SIG-M5 (cell line): ENCODE data around the gene FCSK.
"Not testable (repeated sequence)": the region's sequence is repeated elsewhere in the genome, so short reads cannot be mapped to it uniquely, and the experiment has no call there.

Experiments used
- DNase-seq: peaks from one replicate; lab custom pipeline; 2025; lab: John Stamatoyannopoulos, UW

Gene FCSK

DNA sequence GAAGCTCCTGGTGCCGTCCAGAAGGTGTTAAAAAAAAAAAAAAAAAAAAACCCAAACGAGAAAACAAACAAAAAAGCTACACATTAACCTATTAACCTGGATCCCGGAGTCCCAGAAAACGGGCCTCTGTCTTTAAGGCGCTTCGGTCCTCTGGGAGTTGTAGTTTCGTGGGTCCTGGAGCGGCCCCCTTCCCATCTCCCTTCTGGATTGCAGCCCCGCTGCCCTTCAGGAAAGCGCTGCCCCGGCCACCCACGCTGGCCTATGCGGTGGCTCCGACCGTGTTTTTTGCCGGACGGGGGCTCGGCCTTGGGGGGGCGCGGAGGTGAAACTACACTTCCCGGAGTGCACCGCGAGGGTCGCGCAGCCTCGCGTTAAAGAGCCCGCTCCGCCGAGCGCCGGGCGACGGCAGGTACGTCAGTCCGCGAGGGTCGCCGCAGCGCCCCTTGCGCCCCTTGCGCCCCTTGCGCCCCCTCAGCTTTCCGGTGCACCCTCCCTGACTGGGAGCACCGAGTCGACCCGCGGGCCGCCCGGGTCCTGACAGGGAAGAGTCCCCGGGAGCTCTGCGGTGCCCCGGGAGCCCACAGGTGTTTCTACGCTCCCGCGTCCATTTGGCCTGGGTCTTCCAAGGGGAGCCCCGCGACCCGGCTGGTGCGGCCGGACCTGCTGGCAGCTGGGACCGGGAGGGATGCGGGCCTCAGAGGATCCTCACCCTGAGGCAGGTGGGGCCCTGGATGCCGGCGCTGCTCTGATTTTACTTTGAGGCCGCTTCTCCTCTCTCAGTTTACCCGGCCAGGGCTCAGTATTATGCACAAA lies at the start of gene FCSK:
Gene FCSK, plus strand, starts transcription at position 374 of the 813 bp plus-strand sequence. CDS start 8,596 bp downstream, outside the sequence.
- DNase-seq = no peak

DNA sequence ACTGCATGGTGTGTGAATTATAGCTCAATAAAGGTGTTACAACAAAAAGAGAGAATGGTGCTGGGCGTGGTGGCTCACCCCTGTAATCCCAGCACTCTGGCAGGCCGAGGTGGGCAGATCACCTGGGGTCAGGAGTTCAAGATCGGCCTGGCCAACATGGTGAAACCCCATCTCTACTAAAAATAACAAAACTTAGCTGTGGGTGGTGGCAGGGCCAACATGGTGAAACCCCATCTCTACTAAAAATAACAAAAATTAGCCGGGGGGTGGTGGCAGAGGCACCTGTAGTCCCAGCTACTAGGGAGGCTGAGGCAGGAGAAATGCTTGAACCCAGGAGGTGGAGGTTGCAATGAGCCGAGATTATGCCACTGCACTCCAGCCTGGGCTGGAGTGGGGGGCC lies 48.3 kb upstream of the FCSK start:
- not testable (repeated sequence) for DNase-seq

DNA sequence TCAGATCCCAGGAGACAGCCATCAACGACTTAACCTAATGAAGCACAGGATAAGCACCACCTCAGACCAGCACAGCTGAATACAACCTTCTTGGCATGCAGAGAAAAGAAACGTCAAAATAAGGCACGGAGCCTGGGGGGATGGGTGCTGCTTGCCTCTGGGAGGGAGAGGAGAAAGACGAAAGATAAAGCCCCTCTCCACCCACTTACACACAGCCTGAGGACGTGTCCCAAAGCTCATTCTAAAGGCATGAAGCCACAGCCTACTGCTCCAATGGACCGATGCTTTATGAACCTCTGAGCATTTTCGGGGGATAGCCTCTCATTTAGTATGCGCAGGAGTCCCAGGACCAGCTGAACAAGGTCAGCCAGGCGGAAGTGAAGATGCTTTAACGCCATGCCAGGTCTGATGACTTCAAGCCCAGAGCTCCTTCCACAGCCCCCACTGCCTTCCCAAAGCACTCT lies 46.6 kb upstream of the FCSK start:
- no peak for DNase-seq

DNA sequence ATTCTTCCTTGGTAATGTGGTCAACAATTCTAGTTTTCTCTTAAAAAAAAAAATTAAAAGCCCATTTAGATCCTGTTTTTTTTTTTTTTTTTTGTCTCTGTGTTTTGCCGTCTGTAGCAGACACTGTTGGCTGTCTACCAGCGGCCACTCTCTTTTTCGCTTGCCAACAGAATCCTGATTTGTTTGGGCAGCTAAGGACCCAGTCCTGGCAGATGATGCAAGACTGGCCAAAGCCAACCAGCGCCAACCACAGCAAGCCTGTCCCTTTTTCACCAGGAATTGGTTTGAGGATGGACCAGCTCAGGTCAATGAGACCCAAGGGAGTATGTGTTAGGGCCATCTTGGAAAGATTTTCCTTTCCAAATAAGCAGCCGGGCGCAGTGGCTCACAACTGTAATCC lies 43.7 kb upstream of the FCSK start:
- DNase-seq = no peak

DNA sequence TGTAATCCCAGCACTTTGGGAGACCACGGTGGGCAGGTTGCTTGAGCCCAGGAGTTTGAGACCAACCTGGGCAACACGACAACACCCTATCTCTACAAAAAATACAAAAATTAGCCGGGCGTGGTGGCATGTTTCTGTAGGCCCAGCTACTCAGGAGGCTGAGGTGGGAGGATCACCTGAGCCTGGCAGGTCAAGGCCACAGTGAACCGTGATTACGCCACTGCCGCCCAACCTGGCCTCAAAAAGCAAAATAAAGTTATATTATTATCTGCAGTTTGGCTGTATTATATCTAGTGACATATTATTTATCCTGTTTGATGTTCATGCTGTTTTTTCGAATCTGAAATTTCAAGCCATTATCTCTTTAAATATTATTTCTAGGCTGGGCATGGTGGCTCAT lies 42.0 kb upstream of the FCSK start:
- DNase-seq = no peak

DNA sequence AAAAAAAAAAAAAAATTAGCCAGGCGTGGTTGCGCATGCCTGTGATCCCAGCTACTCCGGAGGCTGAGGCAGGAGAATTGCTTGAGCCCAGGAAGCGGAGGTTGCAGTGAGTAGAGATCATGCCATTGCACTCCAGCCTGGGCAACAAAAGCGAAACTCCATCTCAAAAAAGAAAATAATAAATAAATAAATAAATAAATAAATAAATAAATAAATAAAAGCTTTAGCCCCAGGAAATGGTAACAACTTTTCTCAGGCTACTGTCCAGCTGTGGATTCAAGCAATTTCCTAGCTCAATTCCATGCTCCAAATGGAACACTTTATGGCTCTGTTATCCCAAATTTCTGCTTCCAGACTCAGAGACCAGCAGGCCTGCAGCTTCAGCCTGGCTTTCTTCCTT lies 40.8 kb upstream of the FCSK start:
- DNase-seq = not testable (repeated sequence)

DNA sequence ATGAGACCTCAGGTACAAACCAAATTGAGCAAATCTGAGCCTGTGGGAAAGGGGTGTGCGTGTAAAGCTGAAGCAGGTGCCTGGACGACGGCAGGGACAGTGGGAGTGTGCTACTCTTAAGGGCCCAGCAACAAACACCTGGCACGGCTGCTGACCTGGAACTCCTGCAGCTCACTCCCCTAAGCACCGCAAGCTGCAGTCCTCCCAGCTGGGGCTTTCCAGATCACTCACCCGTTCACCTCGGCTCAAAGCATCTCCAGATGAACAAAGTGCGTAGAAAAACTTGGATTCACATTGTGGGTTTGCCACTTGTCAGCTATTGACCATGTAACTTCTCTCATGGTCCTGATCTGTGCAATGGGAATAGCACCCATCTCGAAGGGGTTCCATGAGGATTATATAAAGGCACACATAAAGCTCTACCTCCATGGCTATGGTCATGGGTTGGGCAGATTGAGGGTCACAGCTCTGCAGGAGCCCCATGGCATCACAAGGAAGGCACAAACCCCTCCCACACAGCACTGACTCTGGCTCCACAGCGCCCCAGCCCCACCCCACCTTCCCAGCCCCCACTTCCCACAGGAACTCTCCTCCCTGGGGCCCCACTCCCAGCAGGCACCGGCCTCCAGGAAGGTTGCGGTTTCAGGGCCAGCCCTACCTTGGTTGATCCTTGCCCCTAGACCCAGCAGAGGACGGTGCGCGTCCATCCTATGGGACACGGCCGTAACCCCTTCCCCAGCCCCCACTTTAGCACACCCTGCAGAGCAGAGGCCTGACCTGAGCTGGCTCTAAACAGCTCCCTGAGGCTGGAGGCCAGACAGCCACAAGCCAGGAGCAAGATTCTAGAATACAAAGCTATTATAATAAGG lies 37.4 kb upstream of the FCSK start:
- no peak for DNase-seq

DNA sequence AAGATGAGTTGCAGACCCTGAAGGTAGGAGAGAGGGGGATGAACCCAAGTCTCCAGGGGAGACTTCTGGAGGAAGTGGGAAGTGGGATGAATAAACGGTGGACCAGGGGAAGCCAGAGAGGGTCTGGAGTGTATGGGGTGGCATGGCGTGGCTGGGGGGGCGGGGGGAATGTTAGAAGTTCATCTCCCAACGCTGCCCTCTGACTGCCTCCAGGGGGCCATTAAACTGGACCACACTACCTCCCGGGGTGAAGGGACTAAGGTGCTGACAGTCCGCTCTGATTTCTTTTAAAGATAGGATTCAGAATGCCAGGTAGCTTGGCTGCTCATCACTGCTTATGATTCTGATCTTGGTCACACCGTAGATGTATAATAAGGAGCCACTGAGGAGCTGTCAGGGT lies 36.7 kb upstream of the FCSK start:
- DNase-seq = no peak

DNA sequence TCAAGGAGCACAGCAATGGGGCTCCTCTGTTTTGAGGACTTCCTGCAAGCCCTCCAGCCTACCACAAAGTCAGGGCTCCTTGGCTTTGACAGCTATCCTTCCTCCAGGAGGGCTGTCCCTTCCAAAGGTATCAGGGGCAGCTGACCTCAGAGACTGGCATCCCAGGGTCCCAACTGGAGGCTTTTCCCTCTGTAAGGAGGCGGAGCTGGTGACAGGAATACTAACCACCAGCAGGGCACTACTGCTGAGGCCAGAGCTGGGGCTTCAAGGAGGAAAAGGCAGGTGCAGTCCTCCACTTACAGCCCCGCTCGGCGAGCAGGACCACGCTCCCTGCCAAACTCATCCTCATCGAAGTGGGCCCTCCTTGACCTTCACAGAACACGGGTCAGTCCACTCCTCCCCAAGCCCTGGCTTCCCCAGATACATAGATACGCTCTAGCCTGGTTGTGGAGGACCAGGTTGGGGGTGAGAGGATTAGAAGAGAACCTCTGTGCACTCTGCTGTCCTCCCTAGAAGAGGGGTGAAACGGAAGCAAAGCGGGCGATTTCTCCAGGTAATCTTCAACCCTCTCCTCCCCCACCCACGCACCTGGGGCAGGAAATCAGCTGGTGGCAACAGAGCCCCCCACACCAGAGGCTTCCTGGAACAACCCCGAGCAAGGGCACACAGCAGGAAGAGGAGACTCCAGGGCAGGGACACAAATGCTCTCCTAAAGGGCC lies 36.0 kb upstream of the FCSK start:
- DNase-seq = no peak

DNA sequence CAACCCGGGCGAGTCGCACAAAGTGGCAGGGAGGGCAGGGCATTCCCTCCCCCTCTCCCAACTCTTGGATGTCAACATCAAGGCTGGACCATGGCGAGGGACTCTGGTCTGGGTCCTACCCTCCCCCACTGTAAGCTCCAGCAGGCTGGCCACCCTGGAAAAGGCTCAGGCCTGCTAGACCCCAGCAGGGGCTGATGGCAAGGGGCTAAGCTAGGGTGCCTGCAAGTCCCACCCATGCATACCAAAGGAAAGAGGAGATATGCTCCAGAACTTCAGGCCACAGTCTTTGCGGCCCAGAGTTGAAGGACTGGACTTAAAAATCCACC lies 35.4 kb upstream of the FCSK start:
- DNase-seq = no peak

DNA sequence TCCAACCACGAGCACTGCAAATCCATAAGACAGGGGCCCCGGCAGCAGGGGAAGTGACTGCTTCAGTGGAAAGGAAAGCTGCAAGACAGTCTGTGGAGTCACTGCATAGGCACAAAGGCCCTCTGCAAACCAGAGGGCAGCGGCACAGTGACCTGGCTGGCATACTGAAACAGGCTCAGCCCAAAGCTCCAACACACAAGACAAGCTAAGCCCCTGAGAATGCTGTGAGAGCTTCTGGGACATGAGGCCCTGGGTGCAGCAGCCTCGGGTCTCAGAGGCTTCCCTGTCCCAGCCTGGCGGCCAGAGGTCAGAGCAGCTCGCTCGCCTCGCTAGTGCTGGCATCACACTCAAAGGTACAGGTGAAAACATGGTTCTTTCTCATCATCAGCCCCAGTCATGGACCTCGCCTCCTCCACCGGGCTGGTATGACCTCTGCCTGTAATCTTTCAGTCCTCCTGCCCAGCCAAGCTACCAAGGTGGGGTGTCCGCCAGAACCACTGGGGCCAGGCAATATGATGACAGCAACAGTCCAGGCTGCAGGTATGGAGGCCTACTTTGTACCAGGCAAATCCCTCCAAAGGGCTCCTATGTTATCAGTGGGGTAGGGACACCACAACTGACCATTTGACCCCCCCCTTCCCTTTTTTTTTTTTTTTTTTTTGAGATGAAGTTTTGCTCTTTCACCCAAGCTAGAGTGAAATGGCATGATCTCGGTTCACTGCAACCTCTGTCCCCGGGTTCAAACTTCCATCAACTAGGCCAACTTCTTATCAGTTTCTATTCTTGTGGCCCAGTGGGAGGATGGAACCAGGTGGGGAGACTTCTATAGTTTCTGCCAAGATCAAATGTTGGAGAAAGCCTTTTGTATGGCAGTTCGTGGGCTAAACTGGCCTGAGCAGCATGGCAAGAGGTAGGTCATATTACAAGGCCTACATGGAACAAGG lies 34.7 kb upstream of the FCSK start:
- DNase-seq = no peak

DNA sequence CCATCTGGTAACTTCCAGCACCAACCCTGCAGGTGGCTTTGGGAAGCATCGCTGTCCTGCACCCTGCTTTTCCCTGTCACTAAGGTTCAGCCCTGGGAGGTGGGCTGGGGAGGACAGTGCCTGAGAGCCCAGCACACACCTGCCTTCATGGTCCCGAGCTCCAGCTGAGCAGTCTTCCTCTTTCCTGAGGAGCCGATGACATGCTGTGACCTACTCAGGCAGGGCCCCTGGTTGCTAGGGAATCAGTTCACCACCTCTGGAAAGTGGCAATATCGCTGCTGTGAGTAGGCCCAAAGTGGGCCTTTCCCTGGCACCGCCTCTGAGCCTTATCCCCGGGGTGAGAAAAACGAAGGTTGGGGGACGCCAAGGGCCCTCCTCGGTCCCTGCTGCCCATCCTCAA lies 33.4 kb upstream of the FCSK start:
- no peak for DNase-seq

DNA sequence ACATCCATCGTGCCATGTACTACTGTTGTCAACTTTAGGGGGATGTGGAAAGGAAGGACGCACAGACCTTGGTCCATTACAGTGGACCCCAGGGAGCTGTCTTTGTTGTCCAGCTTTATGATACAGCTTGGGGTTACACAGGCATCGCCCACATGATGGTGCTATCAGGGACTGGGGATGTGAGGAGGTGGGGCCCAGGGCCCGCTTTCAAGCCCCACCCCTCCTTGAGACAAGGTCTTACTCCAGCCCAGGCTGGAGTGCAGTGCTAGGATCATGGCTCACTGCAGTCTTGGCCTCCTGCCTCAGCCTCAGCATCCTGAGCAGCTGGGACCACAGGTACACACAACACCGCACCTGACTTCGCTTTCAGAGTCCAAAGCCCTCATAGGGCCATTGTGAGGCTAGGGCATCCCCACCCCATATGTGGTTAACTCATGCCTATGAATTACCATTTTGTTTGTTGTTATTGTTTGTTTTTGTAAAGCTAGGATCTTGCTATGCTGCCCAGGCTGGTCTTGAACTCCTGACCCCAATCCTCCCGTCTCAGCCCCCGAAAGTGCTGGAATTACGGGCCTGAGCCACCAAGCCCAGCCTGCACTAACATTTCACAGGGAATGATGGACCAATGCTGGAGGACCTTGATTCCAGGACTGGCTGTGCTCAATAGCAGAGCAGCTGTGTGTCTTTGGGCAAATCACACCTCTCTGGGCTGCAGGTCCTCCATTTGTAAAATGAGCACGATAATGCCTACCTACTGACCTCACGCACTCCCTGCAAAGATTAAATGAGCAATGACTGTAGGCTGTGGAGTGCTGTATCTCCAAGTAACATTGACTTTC lies 32.7 kb upstream of the FCSK start:
- no peak for DNase-seq

DNA sequence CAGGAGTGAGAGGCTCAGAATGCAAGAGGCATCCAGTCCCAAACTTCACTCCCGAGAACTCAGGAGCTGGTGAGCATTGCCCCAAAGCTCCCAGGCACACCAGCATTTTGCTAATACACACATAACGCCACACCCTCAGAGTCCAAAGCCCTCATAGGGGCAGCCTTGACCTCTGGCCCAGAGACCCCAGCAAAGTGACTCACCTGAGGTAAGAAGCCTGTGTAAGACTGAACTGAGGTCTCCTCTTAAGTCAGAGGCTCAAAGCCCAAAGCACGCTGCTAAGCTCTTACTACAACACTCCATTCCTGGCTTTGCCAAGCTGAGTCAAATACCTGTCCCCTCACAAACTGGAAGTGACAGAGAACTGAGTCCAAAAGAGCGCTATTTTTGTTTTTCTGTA lies 31.9 kb upstream of the FCSK start:
- no peak for DNase-seq

DNA sequence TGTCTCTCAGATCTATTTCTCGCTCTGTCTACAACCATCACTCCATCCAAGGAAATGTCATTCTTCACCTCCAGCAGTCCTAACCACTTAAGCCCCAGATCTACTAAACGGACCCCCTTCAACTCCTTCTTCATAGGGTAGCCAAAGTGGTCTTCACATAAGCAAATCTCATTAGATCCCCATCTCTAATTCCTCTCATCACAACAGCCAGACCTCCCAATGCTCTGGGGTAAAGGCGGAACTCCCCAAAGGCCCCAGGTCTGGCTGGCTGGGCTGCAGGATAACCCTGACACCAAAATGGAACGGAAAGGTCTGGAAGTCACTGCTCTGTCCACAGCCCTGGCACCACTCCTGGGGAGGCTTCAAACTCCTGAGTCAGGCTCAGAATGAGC lies 26.6 kb upstream of the FCSK start:
- no peak for DNase-seq

DNA sequence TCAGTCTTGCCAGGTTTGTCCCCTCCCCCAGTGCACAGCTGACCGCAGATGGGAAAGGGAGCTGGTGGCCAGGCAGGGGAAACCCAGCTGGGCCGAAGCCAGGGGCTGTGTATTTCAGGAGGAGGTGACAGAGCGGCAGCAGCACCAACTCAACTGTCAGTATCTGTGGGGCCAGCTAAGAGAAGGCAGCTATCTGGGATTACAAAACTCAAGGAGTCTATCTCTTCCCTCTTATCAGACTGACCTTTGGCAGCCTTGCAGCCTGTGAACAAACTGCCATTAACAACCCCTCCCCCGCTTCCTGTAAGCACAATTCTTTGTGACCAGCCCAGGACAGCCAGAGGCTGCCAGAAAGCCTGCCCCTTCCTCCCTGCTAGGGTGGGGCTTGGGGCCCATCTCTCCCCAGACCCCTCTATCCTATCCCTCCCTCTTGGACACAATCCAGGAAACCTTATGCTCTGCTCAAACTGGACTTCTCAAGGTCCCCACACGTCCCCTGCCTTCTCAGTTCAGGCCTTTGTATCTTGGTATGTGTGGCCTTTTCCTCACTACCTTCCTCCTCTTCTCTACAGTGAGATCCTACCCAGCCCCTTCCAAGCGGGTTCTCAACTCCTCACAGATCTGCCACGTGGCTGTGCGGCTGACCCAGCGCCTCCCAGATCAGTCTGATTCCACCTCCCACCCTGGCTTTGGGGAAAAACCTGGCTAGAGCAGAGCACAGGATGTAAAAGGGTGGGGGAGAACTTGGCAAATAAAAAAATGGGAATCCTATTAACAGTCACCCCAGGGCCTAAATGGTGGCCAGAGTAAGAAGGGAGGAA lies 26.0 kb upstream of the FCSK start:
- DNase-seq = peak; percentile 3

DNA sequence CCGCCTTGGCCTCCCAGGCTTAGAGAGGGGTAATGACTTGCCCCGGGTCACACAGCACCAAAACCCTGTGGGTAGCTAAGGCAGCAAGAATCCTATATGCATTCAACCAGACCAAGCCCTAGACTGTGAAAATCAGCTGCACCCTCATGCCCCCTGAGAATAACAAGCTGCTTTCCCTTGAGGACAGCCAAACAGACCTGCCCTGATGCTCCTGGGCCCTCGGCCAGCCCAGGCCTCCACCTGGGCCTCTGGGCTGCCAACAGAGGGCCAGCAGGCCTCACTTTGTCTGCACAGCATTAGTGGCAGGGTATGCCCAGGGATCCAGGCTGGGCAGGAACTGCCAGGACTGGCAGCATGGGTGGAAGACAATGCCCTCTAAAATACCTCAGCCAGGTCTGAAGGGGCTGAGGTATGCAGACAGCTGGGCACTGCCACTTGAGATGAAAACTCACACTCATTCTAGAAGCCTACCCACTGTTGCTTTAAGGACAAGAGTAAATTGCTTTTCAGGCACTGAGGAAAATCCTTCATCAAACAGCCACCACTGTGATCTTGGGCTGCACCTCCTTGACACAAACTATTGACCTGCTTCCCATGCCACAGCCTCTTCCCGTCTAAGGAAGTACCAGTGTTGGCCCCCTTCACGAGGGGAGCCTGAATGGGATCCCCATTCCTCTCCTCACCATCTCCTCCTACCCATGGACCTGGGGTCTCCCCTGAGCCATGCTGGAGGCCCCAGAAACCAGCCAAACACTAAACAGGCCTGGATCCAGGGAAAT lies 24.3 kb upstream of the FCSK start:
- no peak for DNase-seq

DNA sequence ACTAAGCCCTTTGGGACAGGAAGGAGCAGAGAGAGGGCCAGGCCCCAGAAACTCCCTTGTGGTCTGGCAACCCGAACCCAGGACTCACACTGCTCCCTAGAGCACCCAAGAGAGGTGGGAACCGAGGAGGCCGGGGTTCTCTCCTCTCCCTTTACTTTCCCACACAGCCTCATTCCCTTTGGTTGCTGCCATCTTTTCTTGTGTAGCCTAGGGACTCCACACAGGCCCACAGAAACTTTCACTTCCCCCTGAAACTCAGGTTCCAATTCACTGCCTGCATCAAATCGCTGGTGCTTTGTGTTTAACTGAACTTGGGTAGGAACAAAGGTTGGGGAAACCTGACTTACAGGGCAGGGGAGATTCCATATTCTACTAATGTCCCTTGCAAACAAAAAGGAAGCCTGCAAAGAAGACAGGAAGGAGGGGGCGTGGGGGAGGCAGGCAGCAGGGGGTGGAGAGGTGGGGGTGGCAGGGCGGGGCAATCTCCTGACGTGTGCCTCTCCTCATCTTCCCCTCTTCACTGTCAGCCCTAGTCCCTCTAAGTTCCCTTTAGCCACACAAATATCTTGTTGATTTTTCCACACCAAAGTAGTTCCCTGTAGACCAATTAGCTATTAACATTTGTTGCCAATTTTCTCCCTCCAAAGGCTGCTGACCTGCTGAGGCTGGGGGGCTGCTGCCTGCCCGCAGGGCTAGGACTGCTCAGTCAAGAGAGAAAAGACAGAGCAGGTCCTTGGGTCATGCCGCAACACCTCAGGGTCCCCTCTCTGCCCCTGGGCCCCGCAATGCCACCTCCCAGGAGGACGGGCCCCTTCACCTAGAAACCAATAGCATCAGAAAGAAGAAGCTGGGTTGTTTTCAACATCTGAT lies 23.5 kb upstream of the FCSK start:
- DNase-seq = peak; percentile 64
